GM15510 (cell line): Measurements from ENCODE around the gene ASB15.

Experiments used
- POLR2A ChIP-seq: IDR thresholded peaks from 3 replicates; pipeline ENCODE4 v1.6.1; 2011; ENCODE audit warnings: borderline replicate concordance; ENCODE audit not compliant: insufficient read length; ENCODE audit errors: extremely low read depth

ASB15 gene

GRCh38 chr7:123601530-123601929 lies at the start of gene ASB15:
Gene ASB15 (plus strand): TSS chr7:123601821. CDS start chr7:123614503, 12,682 bp downstream.
- TF ChIP-seq POLR2A = no peak

DNA sequence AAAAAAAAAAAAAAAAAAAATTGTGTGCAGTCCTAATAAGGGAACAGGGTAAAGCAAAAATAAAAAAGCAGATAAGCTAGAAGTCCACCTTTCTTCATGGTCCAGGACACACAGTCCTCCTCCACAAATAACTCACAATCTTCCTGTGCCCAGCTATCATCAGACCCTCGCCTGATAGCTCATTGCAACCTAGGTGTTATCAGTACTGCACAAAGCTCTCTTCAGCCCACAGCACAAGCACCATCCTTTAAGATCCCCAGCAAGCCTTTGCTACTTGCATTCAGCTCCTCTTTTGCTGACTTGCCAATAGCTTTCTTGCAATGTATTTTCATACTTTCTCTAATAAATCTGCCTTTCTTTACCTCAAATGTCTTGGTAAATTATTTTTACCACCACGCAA lies 49.0 kb upstream of the ASB15 start:
- no peak for TF ChIP-seq POLR2A

DNA sequence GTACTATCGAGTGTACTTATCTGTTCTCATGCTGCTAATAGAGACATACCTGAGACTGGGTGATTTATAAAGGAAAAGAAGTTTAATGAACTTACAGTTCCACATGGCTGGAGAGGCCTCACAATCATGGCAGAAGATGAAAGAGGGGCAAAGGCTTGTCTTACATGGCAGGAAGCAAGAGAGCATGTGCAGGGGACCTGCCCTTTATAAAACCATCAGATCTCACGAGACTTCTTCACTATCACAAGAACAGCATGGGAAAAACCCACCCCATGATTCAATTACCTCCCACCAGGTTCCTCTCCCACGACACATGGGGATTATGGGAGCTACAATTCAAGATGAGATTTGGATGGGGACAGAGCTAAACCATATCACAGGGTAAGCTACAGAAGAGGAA lies 48.5 kb upstream of the ASB15 start:
- no peak for TF ChIP-seq POLR2A

DNA sequence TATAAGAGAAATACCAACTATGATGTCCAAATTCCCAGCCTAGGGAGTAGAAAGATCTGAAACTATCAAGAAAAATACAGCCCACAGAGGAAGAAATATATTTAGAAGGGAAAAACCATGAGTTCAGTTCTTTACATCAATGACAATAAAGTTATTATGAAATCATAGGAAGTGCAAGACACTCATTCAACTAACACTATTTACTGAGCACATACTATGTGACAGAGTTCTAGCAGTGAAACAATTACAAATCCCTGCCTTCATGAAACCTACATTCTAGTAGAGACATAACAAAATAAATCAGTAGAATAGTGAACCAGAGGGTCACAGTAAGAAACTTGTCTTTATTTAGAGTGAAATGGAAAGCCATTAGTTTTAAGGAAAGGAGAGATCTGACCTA lies 46.1 kb upstream of the ASB15 start:
- TF ChIP-seq POLR2A = no peak

- TF ChIP-seq POLR2A = no peak
Observed at GRCh38 chr7:123557016-123557397, 44.6 kb upstream of the ASB15 start.

DNA sequence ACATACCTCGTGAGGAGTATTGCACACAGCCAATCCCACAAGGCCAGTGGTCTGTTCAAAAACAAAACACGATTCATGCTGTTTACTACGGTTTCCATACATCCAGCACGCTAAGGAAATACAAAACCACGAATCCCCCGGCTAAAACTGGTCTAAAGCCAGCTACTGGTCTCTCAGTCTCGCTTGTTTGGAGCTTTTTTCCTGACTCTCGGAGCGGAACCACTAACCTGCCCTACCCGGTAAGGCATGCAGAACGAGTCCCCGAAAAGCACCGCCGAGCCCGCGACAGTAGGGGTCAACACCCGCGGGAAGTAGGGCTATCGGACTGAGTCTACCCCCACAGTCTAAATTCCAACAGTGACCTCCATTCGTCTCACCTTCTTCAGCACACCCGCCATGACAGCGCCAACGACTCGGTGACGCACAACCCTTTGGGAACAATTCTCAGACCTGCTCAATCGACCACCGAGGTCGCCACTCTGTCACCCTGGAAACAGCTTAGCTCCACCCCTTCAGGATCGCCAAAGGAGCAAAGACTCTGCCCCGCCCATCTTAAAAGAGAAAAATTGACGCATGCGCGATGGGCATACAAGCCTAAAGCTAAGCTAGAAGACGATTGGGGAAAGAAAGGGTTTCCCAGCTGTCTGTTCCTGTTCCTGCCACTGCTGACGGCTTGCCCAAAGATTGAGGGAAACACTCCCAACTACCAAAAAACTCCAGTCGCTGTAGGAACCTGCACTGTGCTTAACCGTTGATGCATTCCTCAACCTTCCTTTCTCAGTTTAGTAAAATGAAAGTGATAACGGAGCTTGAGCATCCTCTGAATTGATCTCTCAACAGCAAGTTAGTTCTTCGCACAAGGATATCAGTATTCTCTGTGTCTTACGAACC lies 44.0 kb upstream of the ASB15 start, which contains the start of gene NDUFA5:
Gene NDUFA5, minus strand, starts transcription at position 421 of the 891 bp plus-strand sequence. Its CDS starts 23 bp downstream, at position 398.
- peak; percentile 61 for TF ChIP-seq POLR2A

- TF ChIP-seq POLR2A = no peak
Observed at GRCh38 chr7:123558289-123558874, 43.2 kb upstream of the ASB15 start.

- no peak for TF ChIP-seq POLR2A
Observed at GRCh38 chr7:123562121-123562520, 39.5 kb upstream of the ASB15 start.

DNA sequence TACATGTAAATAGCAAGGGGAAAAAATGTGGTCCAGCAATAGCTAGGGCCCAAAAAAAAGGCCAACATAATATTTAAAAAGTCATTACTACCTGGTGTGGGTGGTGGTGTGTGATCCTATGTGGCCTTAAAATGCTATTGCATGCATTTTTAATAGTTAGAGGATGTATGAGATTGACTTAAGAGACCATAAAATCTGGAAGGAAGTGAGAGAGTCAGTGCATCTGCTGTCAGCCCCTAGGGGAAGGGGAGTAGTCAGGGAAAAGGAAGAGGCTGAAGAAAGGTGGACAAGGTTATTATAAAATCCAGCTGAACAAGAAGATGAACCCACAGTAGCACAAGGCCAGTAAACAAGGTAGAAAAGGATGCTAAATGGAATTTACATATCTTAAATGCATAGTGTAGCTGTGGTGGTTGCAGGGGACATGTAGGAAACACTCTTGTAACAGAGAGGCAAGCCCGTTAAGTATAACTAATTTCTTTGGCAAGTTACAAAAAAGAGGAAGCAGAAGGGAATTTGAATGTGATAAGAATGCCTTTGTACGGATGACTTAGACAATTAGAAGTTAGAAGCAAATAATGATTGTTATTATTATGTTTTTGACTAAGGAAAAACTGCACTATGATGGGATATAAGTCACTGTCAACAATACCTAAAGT lies 32.1 kb upstream of the ASB15 start:
- TF ChIP-seq POLR2A = no peak

DNA sequence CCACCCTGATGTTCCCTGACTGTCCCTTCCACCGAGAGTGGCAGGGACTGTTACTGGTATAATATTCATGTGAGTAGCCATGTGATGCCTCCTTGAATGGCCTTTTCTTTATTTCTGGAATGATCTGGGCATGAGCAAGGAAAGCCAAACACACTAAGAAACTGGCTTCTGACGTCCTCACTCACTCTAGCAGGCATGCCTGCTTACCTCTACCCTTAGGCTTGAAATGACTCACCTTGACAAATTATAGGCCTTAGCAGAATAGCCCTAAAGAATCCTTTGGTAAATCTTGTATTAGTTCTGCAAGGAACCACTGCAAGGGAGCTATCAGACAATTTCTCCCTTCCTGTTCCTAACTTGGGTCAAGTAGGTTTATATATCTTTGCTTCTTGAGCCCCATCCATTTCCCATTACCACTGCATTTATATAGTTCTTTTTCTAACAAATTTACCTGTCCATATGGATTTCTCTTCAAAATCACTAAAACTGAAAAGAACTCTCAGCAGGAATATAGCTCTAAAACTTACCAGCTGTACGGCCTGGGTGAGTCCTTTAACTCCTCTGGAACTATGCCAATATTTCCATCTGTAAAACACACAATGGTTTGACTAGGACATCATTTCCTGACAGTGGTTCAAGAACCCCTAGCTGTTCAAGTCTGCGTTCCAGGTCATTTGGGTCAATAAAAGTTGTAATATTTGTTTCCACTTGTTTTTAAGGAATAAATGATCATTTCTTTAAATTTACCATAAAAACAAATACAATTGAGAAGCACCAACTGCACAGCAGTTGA lies 31.0 kb upstream of the ASB15 start:
- TF ChIP-seq POLR2A = no peak

GRCh38 chr7:123571187-123571586 lies 30.4 kb upstream of the ASB15 start:
- TF ChIP-seq POLR2A = no peak

- no peak for TF ChIP-seq POLR2A
Observed at GRCh38 chr7:123571684-123572083, 29.9 kb upstream of the ASB15 start.

DNA sequence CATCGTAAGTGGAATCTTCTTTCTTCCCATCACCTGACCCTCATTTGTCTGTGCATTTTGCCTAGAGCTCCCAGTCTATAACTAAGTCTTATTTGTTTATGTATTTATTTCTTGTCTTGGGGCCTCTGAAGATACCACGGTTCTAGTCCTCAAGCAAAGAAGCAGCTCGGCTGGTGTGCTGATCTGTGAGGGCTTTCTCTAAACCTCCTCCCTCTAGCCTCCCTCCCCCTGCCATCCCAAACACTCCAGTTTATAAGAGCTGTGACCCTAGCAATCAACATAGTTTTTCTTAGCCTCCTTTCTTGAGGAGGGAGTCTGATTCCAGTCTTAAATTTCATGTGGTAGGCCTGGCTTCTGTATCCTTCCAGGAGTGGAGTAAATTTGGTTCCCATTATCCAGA lies 28.3 kb upstream of the ASB15 start:
- no peak for TF ChIP-seq POLR2A

GRCh38 chr7:123573896-123574467 lies 27.6 kb upstream of the ASB15 start:
- TF ChIP-seq POLR2A = no peak
